Stimulated activated CD8-positive, alpha-beta memory T cell treated with anti-CD3 and anti-CD28 coated beads, Interleukin-15, amount 100 ng/mL, for 24 hours (primary cell): ENCODE measurements around the gene CDH23.

Experiments used
- DNase-seq: peaks from one replicate; pipeline ENCODE4 v3.0.0-alpha.2; 2020; ENCODE audit warnings: low read depth

The CDH23 gene

GRCh38 chr10:71392791-71393781 is 3.6 kb upstream of the CDH23 start:
- no peak for DNase-seq

DNA sequence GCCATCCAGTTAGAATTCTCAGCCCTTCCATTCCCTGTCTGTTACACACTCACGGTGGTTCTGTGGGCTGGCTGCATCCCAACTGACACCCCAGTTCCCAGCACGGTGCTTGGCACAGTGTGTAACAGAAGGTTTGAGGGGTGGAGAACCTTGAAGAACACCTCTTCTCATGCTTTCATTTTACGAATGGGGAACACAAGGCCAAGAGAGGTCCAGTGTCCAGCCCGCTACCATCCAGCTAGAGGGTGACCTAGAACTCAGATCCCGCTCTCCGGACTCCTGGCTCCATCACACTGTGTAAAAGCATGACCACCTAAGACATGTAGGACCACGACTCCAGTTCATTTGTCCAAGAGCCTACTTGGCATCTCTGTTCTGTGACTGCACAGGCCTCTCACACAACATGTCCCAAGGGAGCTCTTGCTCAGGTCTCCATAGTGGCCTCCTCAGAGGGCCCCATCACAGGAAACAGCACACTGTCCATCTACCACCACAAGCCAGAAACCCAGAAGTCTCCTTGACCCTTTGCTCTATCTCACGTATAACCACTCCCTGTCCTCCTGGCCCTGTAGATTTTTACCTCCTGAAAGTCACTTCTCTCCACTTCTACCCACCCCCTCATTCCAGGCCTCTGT is 2.8 kb upstream of the CDH23 start:
- DNase-seq = no peak

GRCh38 chr10:71394926-71395562 is 1.7 kb upstream of the CDH23 start:
- DNase-seq = no peak

DNA sequence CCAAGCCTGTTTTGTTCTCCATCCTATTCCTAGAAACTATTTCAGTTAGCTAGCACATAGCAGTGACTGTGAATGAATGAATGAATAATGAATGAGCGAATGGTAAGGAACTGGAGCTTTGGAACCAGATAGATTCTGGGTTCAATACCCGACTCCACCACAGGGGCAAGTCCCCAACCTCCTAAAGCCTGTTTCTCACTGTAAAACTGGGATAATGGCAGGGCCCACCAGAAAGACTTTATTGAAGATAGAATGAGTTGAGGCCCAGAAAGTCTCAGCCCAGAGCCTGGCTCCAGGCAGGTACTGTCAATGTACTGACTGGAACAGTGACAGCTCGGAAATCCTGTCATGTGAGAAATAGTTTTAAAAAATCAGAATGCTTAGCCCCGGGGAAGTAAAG is 1.1 kb upstream of the CDH23 start:
- DNase-seq = no peak

GRCh38 chr10:71396084-71396710 is 523 bp upstream of the CDH23 start:
- no peak for DNase-seq

GRCh38 chr10:71397296-71398212 is 834 bp downstream of the CDH23 start:
- DNase-seq = no peak

- no peak for DNase-seq
Observed at GRCh38 chr10:71398976-71399375, 2.3 kb downstream of the CDH23 start.

DNA sequence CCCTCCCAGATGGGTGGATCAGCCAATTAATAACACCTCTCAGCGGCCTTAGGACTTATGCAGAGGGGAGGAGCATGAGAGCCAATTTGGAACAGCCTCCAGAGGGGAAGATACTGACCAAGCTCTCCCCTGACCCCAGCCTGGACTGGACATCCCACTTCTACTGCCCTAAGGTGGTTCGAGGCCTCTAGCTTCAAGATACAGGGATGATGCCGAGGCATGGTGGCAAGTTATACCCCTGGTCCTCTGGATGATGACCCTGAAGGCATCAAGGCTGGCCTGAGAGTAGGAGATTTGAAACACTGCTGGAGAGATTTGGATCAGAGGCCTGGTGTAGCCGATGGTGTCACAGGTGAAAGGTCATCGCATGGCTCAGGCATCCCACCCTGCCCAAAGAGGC is 3.2 kb downstream of the CDH23 start:
- DNase-seq = no peak

- no peak for DNase-seq
Observed at GRCh38 chr10:71401056-71401455, 4.3 kb downstream of the CDH23 start.

DNA sequence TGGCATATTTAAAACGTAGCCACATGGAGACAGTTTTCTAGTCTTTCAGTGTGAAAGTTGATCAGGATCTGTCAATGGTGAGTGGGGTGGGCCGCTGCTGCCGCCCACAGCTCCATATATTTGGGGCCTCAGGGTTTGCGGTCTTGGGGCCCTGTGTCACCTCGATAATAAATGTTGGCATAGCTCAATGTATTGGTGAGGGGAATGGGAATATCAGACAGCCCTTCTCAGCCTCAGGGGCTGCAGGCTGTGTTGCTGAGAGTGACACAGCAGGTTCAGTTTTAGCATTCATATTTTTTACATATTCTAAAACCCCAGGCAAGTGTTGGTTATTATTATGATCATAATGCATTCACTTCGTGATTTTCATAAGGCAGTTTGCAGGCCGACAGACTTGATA is 5.3 kb downstream of the CDH23 start:
- no peak for DNase-seq

DNA sequence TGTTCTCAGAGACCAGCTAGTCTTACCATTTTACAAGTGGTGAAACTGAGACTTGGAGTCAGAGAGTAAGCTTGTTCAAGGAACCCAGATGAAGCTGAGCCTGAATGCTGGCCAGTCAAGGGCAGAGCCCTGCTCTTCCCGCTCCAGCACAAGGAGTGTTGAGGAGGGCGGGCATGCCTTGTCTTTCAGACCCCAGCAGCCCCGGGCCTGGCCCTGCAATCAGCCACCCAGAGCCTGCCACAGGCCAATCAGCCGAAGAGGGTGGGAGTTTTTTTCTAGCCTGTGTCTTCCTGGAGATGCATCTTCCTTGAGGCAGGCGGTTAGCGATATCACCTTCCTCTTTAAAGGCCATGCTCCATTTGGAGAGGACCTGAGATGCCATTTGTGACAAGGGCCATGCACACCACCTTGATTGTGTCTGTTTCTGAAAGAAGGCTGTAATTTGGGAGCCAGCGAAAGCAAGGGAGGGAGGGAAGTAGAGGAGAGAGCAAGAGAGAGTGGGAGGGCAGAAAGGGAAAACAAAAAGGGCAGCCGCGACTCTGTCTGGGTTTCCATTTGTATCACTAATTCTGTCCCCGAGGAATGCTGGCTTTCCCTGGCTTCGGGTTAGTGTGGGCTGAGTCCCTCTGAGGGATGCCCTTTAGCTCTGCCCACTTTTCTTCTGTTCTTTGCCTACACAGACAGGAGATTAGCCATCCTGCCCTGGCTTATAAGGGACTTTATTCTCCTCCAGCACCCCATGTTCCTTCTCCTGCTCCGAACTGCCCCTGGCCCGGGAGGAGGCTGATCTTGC is 8.0 kb downstream of the CDH23 start:
- DNase-seq = no peak

DNA sequence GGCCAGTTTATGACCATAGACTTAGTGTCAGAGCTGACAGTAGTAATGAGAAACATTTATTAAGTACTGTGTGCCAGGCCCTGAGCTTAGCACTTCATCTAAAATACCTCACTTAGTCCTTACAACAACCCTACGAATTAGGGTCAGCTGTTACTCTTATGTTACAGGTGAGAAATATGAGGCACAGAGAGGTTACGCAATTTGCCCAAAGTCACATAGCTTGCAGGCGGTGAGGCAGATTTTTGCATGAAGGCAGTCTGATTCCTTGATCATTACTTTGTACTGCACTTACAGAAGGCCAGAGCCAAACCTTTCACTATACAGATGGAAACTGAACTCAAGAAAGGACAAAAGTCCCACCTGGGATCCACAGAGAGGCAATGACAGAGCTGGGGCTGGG is 10.2 kb downstream of the CDH23 start:
- no peak for DNase-seq

- no peak for DNase-seq
Observed at GRCh38 chr10:71408436-71409225, 11.9 kb downstream of the CDH23 start.

DNA sequence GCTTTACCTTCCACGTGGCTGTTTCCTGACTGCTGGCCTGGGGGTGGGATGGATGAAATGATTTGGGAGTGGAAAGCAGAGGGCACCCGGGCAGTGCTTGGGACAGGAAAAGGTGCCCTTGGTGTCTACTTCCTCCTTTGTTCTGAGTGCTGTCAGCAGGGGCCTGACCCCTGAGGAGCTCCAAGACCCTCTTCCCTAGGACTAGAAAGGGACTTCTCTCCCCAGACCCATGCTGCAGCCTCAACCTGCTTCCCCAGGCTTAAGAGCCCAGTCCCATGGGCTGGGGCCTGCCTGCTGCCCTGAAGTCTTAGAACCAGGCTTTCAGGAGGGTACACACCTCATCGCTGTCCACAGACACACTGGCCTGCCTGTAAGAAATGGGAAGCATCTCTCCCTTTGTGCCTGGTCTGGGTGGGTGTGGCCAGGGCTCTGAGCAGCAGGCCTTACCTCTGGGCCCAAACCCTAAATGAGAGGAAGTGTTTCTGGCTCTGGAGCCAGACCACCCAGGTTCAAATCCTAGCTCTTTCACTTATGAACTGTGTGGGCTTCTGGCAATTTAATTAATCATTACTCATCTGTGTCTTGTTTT is 12.9 kb downstream of the CDH23 start:
- no peak for DNase-seq

DNA sequence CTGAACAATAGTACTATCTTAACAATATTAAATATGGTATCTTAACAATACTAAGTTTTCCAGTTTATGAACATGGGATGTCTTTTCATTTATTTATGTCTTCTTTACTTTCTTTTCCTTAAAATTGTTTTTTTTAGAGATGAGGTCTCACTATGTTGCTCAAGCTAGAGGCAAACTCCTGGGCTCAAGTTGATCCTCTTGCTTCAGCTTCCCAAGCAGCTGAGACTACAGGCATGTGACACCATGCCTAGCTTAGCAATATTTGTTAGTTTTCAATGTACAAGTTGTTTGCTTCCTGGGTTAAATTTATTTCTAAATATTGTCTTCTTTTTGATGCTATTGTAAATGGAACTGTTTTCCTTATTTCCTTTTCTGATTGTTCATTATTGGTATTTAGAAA is 16.9 kb downstream of the CDH23 start:
- no peak for DNase-seq

DNA sequence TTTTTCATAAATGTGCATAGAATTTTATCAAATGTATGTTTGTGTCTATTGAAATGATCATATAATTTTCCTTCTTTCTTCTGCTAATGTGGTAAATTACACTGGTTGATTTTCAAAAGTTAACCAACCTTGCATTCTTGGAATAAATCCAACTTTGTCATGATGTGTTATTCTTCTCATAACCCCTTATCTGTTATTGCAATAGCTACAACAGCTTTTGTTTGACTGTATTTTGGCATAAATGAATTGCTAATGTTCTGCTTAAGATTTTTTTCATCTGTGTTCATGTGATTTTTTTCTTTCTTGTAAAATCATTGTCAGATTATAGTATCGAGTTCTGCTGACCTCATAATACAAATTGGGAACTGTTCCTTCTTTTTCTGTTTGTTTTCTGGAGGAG is 17.6 kb downstream of the CDH23 start:
- DNase-seq = no peak

GRCh38 chr10:71419002-71419540 is 22.4 kb downstream of the CDH23 start:
- DNase-seq = no peak

- DNase-seq = no peak
Observed at GRCh38 chr10:71419750-71420149, 23.0 kb downstream of the CDH23 start.

DNA sequence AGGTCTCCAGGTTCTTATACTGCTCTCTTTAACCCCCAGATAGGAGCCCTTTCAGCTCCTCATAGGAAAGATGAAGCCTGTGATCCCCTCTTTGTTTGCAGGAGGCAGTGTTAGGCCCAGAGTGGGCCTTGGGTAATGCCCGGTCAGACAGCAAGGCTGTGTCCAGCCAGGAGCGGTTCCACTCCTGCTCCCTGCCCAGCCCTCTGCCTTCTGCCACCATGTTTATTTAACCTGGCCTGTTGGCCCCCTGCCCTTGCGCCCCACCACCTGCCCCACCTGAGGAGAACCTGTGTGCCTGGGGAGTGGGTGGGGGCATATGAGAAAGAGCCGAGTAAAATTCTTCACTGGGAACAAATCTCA is 24.3 kb downstream of the CDH23 start:
- DNase-seq = no peak
